Left forelimb (tissue), 1 donor: ENCODE measurements around the gene PRKD1.
"Not testable (repeated sequence)": the region's sequence is repeated elsewhere in the genome, so short reads cannot be mapped to it uniquely, and the experiment has no call there.

Experiments
- DNase-seq: peaks from one replicate; pipeline ENCODE4 v3.0.0-alpha.2; 2018; ENCODE audit warnings: low spot score

PRKD1 gene

DNA sequence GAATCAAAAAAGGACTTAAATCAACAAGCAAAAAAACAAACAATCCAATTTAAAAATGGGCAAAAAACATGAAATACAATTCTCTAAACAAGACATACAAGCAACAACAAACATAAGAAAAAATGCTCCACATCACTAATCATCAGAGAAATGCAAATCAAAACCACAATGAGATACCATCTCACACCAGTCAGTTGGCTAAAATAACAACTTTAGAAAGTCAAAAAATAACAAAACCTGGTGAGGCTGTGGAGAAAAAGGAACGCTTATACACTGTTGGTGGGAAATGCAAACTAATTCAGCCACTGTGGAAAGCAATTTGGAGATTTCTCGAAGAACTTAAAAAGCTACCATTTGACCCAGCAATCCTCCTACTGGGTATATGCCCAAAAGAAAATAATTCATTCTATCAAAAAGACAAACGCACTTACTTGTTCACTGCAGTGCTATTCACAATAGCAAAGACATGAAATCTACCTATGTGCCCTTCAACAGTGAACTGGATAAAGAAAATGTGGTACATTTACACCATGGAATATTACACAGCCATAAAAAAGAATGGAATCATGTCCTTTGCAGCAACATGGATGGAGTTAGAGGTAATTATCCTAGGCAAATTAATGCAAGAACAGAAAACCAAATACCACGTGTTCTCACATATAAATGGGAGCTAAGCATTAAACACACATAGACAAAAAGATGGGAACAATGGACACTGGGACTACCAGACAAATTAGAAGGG, 26.9 kb downstream of the PRKD1 start:
- no peak for DNase-seq

DNA sequence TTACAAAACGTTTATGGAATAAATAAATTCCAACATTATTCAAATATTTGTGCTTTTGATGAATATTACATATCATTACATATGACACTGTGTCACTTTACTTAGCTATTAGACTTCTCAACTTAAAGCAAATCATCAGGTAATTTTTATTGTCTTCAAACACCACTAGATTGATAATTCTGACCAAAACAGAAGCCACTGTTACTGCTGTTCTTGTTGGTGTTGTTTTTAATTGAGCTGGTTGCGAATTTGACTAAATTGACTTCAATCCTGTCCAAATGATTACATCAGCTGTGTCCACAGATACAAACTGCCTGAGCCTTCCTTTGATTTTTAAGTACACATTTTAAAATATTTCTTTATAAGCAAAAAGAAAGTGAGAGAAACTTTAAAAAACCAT, 29.2 kb downstream of the PRKD1 start:
- no peak for DNase-seq

DNA sequence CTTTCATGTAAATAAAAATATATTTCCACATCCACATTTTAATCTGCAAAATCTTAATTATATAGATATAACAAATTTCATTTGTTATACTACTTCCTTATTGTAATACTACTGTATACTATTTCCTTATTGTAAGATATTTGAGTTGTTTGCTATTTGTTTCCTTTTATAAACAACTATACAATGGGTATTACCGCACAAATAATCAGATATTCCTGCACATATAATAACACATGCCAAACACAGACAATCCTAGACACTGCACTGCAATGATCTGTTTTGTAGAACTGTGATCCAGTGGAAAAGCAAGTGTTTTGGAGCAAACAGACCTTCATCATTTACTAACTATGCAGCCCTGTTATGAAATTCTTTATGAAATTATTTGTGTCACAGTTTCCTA, 30.5 kb downstream of the PRKD1 start:
- no peak for DNase-seq

DNA sequence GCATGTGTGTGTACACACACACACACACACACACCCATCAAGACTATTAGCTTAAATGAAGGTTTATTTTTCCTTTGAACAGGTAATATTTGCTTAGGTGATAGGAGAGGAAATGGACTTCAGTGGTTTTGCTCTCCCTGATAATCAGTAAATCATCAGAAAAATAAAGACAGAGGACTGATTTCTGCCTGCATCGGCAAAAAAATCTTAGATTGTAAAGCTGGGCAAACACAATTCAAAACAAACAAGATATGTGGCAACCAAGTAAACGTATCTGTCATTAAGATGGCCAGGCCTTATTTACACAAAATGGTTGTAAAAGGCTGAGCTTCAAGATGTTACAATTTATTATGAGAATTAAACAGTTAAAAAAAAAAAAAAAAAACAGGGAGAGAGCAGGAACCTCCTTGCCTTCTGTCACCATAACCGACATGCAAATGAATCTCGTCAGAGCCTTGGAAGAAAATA, 31.3 kb downstream of the PRKD1 start:
- no peak for DNase-seq

DNA sequence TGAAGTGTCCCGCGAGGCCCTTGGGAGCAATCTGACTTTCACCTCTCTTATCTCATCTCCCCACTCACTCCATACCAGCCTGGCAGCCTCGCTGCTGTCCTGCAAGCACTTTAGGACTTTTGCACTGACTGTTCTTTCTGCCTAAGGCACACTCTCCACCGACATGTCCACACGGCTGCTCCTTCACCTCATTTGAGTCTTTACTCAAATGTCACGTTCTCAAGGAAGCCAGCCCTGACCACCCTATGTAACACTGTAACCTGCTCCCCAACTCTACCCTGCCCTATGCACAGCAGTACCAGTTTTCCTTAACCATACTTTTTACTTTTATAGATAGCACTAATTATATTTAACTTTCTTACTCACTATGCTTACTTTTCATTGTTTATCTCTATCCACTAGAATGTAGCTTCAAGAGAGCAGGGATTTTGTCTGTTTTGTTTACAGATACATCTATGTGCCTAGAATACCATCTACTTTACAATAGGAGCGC, 32.0 kb downstream of the PRKD1 start:
- no peak for DNase-seq

DNA sequence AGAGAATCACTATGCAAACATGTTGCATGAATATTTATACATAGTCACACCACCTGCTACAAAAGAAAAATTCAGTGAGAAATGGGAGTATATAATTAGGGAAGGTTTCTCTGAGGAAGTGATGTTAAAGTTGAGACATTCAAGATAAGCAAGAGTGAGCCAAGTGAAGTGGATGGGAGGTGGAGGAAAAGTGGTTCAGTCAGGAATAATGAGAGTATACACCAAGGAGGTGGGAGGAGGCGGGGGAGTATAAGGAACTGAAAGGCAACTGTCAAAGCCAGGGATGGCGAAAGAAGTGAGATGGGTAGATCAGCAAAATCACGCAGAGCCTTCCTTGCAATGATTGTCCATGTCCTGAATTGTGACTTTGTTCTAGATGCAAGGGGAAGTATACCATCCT, 33.7 kb downstream of the PRKD1 start:
- no peak for DNase-seq

DNA sequence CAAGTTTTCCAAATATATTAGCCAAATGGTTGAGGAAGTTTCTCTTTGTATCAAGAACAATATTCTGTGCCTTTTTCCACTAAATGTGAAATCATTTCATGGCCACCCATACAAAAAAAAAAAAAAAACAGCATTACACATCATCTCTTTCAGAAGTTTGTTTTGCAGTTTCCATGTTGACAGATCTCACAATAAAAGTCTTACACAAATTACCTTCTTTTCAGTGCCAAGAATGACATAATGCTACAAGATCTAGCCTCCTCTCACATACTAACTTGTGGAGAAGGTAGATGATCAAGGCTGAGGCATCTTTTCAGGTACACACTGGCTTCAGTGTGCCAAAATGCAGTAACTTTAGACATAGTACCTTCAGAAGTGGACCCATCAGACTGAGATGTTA, 35.3 kb downstream of the PRKD1 start:
- DNase-seq: no peak

DNA sequence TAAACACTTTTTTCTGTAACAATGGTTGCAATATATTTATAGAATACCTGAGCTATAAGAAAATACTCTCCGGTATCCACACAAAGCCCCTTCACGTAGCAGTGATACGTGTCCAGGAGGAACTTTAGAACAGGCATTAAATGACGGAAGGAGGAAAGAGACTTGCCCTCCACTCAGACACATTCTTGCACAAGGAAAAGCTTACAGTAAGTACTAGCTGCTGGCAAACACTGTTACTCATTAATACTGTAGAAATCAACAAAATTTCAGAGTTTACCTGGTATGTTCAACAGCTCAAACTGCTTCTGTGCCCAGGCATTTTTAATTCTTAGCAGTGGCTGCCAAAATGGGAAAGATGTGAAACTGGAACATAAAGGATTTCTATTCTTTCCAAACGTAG, 41.7 kb downstream of the PRKD1 start:
- no peak for DNase-seq

DNA sequence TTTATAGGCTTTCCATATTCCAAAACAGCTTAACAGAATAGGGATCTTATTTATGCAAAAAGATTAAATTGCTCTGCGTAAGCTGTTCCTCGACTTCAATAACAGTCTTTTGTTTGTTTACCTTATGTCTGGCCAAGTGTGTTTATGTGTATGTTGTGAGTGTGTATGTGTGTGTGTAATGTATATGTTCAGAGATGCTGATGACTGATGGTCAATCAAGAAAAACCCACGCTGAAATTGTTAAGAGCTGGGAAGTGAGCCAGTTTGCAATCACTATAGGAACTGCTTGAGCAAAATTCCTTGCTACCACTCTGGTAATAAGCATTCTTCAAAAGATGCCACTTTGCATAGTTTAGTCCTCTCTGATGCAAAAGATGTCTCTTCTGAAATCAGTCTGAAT, 59.6 kb downstream of the PRKD1 start:
- no peak for DNase-seq

DNA sequence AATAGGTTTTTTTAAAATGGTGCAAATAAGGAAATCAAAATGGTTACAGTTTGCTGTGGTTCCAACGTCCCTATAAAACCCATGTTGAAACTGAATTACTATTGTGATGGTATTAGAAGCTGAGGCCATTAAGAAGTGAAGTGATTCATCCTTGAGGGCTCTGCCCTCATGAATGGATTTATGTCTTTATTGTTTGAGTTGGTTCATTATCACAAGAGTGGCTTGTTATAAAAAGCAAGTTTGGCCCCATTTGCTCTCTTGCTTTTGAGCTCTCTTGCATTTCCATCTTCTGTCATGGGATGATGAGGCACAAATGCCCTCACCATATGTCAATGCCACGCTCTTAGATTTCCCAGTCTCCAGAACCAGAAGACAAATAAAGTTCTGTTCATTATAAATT, 62.3 kb downstream of the PRKD1 start:
- DNase-seq: no peak

DNA sequence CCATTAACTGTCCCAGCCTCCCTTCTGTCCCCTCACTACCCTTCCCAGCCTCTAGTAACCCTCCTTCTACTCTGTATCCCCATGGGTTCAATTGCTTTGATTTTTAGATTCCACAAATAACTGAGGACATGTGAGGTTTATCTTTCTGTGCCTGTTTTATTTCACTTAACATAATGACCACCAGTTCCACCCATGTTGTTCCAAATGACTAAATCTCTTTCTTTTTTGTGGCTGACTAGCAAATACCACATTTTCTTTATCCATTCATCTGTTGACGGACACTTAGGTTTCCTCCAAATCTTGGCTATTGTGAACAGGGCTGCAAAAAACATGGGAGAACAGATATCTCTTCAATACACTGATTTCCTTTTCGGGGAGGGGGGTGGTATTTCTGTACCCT, 65.7 kb downstream of the PRKD1 start:
- DNase-seq: no peak

DNA sequence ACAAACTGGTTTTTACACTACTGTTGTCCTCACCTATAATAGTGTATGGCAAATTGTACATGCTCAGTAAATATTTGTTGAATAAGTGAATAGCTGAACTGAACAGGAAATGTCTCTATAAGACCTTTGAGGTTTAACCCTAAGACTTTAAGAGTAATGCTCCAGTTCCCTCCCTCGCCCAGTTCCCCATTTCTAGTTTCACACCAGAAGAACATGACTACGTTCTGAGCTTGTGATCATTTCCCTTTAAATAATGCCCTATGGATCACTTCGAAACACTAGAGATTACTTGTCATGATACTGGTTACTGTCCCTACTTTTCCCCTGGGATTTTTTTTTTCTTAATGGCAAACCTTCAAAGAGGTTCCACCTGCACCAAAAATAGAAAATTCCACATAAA, 69.3 kb downstream of the PRKD1 start:
- no peak for DNase-seq

DNA sequence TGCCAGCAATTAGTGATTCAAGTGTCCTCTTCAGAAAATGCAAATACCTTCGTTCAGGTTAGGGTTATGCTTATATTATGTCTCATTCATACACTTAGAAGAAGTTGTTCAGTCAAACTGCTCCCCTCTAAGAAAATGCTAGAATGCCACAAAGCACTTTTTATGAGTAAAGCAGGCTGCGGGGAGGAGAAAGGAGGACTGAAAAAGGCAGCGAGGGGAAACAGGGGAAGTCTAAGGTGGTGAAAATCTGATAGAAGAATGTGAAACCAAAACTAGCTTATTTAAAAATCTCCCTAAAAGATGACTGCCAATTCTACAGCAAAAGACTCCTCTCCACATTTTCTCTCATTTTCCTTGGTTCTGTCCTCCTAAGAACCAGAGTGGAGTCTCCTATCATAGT, 70.1 kb downstream of the PRKD1 start:
- DNase-seq: no peak

DNA sequence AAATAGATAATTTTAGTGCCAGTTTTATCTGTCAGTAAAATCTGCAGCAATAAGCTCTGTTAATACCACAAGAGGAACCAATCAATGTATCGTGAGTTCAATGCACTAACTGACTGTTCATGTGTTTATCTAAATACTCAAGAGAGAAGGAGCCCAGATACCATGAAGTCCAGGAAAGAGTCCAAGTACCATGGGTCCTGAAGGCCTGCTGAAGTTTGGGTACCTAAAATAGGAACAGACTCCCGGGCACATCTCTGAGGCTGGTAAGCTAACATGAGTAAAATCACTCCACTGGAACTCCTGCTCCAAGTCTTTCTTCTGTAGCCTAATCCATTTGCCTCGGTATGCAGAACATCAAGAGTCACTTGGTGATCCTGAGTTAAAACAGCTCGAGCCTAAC, 71.1 kb downstream of the PRKD1 start:
- DNase-seq: no peak

DNA sequence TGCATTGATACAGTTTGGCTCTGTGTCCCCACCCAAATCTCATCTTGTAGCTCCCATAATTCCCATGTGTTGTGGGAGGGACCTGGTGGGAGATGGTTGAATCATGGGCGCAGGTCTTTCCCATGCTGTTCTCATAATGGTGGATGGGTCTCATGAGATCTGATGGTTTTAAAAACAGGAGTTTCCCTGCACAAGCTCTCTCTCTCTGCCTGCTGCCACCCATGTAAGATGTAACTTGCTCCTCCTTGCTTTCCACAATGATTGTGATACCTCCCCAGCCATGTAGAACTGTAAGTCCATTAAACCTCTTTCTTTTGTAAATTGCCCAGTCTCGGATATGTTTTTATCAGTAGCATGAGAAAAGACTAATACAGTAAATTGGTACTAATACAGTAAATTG, 74.0 kb downstream of the PRKD1 start:
- DNase-seq: not testable (repeated sequence)

DNA sequence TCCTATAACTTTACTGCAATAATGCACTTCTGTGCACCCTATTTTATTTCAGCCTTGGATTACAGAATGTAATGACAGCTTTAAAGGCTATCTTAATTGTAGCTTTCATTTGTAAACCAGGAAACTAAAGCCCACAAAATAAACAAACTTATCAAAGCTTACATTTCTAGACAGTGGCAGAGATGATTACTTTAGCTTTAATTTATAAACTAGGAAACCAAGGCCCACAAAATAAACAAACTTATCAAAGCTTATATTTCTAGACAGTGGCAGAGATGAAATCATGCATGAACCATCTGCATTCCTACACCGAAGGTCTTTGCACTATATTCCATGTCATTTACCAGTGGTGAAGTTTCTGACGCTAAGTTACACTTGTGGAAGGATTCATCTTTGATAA, 74.4 kb downstream of the PRKD1 start:
- DNase-seq: no peak

DNA sequence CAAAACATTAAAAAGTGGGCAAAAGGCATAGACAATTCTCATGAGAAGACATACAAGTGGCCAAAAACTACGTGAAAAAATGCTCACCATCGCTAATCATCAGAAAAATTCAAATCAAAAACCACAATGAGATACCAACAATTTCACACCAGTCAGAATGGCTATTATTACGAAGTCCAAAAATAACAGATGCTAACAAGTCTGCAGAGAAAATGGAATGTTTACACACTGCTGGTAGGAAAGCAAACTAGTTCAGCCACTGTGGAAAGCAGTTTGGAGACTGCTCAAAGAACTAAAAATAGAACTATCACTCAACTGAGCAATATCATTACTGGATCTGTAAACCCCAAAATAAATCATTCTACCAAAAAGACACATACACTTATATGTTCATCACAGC, 76.2 kb downstream of the PRKD1 start:
- no peak for DNase-seq

DNA sequence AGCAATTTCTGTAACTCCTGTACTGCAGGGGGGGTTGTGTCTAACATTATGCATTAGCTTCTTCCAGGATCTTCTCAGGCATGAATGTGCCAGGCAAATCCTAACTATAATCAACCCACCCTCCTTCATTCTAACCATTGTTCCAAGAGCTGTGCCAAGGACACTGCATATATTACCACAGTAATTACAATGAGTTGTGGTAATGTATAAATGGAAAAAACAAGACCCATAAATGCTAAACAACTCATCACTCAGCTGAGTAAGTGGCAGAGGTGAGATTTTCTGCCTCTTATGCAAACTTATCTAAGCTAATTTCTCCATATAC, 80.6 kb downstream of the PRKD1 start:
- no peak for DNase-seq

DNA sequence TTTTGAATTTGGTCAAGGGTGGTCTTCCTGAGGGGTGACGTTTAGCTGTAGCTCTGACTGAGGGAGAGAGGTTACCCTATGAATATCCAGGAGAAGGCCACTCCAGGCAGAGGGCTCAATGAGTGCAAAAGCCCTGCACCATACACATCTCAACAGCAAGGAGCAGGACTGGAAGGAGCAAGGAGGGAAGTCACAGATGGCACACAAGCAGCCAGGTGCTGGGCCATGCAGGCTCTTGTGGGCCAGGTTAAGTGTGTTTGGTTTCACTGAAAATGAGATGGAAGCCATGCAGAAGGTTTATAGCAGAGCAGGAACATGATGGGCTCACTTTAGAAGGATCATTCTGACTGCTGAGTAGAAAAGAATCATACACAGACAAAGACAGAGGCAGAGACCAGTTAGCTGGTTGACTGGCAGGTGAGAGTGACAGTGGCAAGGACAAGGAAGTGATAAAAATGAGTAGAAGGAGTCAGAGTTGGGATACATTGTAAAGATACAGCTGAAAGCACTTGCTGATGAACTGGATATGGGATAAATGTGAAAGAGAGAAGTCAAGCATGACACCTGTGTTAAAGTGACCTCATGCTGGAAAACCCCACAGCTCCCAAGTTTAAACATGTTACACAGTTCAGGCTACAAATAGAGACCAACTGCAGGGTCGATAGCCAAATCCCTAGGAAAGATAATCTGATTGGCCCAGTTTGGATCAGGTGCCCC, 81.2 kb downstream of the PRKD1 start:
- no peak for DNase-seq

DNA sequence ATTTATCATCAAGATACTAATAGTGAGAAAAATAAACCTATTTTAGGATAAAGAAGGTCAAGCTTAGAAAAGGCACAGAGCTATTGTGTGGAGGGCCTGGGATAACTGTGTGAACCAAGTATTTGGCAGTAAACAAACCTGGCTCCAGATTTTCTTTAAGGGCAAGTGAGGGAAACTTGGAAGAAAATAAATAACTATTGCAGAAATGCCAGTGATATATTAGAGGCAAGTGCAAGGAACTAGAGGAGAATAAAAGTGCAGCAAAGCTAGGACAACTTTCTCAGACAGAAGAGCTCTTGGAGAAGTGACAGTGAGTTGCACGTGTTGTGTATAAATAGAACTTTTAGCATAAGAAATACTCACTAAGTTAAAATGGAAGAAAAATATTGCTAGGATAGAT, 83.7 kb downstream of the PRKD1 start:
- DNase-seq: no peak

DNA sequence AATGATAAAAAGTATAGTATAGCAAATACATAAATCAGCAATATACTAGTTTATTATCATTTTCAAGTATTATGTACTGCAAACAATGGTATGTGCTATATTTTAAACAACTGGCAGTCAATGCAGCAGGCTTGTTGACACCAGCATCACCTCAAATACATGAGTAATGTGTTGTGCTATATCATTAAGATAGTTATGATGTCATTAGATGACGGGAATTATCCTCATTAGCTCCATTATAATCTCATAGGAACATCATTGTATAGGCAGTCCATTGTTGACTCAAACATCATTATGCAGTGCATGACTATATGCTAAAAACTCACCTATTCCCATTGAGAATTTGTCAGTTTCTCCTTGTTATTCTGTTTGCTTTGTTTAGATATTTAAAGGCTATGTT, 85.4 kb downstream of the PRKD1 start:
- no peak for DNase-seq

DNA sequence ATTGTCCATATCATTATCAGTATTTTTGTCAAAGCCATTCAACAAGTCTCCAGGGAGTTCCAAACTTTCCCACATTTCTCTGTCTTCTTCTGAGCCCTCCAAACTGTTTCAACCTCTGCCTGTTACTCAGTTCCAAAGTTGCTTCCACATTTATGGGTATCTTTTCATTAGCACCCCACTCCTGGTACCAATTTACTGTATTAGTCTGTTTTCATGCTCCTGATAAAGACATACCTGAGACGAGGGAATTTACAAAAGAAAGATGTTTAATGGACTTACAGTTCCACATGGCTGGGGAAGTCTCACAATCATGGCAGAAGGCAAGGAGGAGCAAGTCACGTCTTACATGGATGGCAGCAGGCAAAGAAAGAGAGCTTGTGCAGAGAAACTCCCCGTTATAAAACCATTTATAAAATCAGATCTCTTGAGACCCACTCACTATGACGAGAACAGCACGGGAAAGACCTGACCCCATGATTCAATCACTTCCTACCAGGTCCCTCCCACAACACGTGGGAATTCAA, 87.2 kb downstream of the PRKD1 start:
- not testable (repeated sequence) for DNase-seq

DNA sequence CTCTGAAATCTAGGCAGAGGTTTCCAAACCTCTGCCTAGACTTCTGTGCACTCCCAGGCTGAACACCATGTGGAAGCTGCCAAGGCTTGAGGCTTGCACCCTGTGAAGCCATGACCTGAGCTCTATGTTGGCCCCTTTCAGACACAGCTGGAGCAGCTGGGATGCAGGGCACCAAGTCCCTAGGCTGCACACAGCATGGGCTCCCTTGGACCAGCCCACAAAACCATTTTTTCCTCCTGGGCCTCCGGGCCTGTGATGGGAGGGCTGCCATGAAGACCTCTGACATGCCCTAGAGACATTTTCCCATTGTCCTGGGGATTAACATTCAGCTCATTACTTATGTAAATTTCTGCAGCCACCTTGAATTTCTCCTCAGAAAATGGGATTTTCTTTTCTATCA, 88.0 kb downstream of the PRKD1 start:
- DNase-seq: not testable (repeated sequence)

DNA sequence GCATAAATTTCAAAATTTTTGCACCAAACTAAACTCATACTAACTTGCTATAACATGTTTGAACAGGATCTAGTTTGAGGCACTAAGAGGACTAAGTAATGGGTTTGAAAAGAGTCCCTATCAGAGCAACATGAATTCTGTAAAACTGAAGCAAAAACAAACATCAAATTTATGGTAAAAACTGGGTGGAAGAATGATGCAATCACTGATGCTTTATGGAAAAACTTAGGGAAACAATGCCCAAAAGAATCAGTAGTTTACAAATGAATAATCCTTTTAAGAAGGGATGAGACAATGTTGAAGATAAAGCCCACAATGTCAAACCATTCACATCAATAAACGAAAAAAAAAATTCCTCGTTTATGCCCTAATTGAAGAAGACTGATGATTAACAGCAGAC, 88.9 kb downstream of the PRKD1 start:
- DNase-seq: no peak
